Putamen (tissue), 1 donor: Measurements from ENCODE around the gene E2F2.

ENCODE experiments used
- DNase-seq: peaks from one replicate; pipeline ENCODE4 v3.0.0-alpha.2; 2016; ENCODE audit warnings: low spot score

The E2F2 gene

GRCh38 chr1:23460519-23460918, 70.5 kb downstream of the E2F2 start:
- no peak for DNase-seq

- no peak for DNase-seq
Observed at GRCh38 chr1:23459338-23459757, 71.7 kb downstream of the E2F2 start.
